AG09309 (cell line): ENCODE results near the gene EXD3.

Experiments
- DNase-seq: peaks from one replicate; pipeline ENCODE4 v3.0.0-alpha.2; 2010; ENCODE audit warnings: low read depth
- H3K4me3 ChIP-seq: 2 replicates; pipeline ENCODE4 v1.5.1; 2011; ENCODE audit warnings: mild to moderate bottlenecking, low read depth, low read length, moderate library complexity; ENCODE audit not compliant: control insufficient read depth
- CTCF ChIP-seq: IDR thresholded peaks from 2 replicates; pipeline ENCODE4 v1.5.1; 2011; ENCODE audit warnings: mild to moderate bottlenecking, low read depth, low read length, inconsistent platforms; ENCODE audit not compliant: insufficient read depth, control insufficient read depth; ENCODE audit errors: missing control alignments

Gene EXD3

GRCh38 chr9:137449081-137449844, 26.3 kb upstream of the EXD3 start:
- H3K4me3 ChIP-seq, result no peak overlapping the region
- no peak for TF ChIP-seq CTCF
- DNase-seq, result no peak

- no peak overlapping the region for H3K4me3 ChIP-seq
- no peak for DNase-seq
- TF ChIP-seq CTCF, result no peak
Observed at GRCh38 chr9:137448602-137448962, 25.6 kb upstream of the EXD3 start.

GRCh38 chr9:137447722-137448601, 25.0 kb upstream of the EXD3 start:
- DNase-seq, result no peak
- no peak overlapping the region for H3K4me3 ChIP-seq
- TF ChIP-seq CTCF, result no peak

- no peak for TF ChIP-seq CTCF
- DNase-seq, result peak; percentile 18
- H3K4me3 ChIP-seq, result no peak overlapping the region
Observed at GRCh38 chr9:137446851-137447471, 24.0 kb upstream of the EXD3 start.

- DNase-seq, result no peak
- H3K4me3 ChIP-seq, result no peak overlapping the region
- TF ChIP-seq CTCF, result no peak
Observed at GRCh38 chr9:137445930-137446431, 23.0 kb upstream of the EXD3 start.

GRCh38 chr9:137445275-137445807, 22.4 kb upstream of the EXD3 start:
- TF ChIP-seq CTCF, result peak; percentile 88
- DNase-seq, result peak; percentile 18
- no peak overlapping the region for H3K4me3 ChIP-seq
